ENCODE results near the gene KLHL21.

DNA sequence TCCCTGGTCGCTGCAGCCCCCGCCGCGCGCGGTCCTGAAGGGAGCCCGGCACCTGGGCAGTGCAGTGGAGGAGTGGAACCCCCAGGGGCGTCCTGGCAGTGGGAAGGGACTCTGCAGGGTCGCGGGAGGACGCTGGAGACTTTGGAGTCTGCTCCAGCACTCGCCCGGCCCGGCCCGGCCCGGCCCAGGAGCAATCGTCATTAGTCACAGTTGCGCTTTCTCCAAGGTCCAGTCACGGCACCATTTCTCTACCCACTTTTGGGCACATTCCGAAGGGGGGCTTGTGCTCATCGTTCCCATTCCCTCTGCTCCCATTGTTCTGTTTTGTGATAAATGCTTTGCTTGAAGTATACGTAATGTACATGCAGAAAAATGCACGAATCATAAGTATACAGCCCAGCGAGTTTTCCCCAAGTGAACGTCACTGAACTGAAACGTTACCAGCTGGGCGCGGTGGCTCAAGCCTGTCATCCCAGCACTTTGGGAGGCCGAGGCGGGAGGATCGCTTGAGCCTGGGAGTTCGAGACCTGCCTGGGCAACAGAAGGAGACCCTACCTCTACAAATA is 23.0 kb upstream of the KLHL21 start:
- TF ChIP-seq, protein P1, sequence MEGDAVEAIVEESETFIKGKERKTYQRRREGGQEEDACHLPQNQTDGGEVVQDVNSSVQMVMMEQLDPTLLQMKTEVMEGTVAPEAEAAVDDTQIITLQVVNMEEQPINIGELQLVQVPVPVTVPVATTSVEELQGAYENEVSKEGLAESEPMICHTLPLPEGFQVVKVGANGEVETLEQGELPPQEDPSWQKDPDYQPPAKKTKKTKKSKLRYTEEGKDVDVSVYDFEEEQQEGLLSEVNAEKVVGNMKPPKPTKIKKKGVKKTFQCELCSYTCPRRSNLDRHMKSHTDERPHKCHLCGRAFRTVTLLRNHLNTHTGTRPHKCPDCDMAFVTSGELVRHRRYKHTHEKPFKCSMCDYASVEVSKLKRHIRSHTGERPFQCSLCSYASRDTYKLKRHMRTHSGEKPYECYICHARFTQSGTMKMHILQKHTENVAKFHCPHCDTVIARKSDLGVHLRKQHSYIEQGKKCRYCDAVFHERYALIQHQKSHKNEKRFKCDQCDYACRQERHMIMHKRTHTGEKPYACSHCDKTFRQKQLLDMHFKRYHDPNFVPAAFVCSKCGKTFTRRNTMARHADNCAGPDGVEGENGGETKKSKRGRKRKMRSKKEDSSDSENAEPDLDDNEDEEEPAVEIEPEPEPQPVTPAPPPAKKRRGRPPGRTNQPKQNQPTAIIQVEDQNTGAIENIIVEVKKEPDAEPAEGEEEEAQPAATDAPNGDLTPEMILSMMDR (IDR thresholded peaks at IDR 0.05), result peak in 1 of 6 experiments; percentile 27
- TF ChIP-seq EP300 (IDR thresholded peaks at IDR 0.05), result no peak

Measured in upper lobe of left lung (tissue), 4 donors.